Left ventricle myocardium superior (tissue), 1 donor: ENCODE data around the gene MAP3K5. TPM values are rescaled to one million over a fixed set of nuclear protein-coding genes. Genes with fewer than 3 reads are reported as not detected.
"Not testable (repeated sequence)": the region's sequence is repeated elsewhere in the genome, so short reads cannot be mapped to it uniquely, and the experiment has no call there.

Experiments
- ATAC-seq: fragments of 200-7000 bp; cut with Tn5 transposase; one replicate; pipeline ENCODE4 v1.9.1; 2020; ENCODE audit warnings: mild to moderate bottlenecking, moderate library complexity
- DNase-seq: peaks from one replicate; pipeline ENCODE4 v3.0.0-alpha.2; 2020
- intact Hi-C: fragments of 100-400 bp; cut with micrococcal nuclease; formaldehyde crosslinking; loops from one replicate; pipeline ENCODE4 v1.11.0; 2022
- total RNA-seq: library from RNA; stranded (reverse); fragmentation: NEBNext Ultra II Directional; extraction: Animal tissue kit (Norgen Biotek cat#: 25700); gene quantifications from one replicate; pipeline ENCODE4 v1.2.1, GENCODE V29; 2021
- donor health status: DM: no; HTN: yes; CAD: no; lungs with severe emphysema.

The MAP3K5 gene
- total RNA-seq, 1 donor from 2014 or later = 38.5 TPM

- no peak for ATAC-seq
- no peak for DNase-seq
- intact Hi-C loops = no loop called here
Observed at GRCh38 chr6:136709429-136709828, 82.8 kb downstream of the MAP3K5 start.

DNA sequence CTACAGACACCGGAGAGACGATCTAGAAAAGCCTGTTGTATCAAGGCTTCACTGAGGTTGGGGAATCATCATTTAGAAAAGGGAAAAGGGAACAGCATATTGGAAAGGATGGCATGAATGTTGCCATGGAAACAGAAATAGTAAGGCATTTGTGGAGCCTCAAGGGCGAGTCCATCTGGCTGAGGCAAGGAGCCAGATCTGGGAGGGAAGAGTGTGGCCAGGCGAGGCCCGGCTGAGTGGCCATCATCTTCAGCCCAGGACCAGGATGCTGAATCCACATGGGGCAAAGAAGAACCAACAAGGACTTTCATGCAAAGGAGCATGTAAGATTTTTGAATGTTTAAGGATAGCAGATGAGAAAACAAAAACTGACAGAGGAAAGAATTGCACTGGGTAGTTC lies 85.8 kb downstream of the MAP3K5 start:
- ATAC-seq = no peak
- DNase-seq = no peak
- intact Hi-C loops = no loop called here

DNA sequence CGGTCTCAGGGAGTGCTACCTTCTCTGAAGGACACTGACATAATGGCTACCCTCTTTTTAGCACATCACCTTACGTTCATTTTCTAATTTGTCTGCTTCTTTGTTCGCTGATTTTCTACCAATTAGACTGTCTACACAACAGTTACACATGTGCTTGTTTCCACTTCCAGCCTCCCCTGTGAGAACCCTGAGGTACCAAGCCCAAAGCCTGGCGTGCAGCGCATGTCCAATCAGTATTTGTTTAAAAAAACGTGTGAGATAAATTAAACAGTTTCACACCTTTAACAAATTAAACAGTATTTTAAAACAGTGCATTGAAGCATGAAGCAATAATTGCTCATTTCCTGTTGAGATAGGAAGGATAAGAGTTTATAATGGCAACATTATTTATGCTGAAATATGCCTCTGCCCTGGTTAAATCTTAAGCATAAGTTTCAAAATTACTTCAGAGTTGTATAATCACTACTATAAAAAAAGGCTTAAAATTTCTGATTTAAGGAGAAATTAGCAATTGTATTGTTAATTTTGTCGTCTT lies 88.9 kb downstream of the MAP3K5 start:
- intact Hi-C loops = no loop called here
- ATAC-seq (no peak), DNase-seq (no peak)

DNA sequence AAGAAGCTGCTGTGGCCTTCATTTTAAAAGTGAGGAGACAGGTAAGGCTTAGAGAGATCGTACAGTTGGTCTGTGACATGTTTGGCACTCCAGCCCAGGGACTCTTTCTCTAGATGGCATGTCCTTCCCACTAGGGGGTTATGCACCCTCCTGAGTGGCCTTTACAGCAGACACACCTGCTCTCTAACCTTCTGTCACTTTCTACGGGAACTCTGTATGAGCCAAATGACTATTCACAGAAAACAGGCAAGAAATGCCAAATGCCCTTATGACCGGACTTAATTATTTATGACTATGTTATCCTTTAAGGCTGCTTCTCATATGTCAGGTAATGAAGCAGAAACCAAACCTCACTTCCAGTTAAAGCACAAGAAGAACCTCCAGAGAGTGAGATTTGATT lies 91.2 kb downstream of the MAP3K5 start:
- ATAC-seq = peak; percentile 45
- DNase-seq = no peak
- intact Hi-C loops = no loop called here

DNA sequence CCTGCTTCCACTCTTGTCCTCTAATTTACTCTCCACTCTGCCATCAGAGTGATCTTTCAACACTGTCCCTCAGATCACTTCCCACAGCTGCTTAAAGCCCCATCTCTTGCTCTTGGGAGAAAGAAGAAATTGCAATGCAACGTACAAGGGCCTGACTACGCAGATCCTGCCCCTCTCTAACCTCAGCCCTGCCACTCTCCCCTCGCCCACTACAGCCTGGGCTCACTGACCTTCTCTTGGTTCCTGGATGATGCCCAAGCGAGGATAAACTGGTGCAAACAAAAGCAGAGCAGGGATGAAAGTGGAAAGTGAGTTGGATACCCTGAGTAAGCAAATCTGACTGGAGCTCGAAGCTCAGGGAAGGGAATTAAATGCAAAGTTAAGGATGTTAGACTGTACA lies 92.9 kb downstream of the MAP3K5 start:
- DNase-seq (no peak), ATAC-seq (no peak)
- intact Hi-C loops = no loop called here

DNA sequence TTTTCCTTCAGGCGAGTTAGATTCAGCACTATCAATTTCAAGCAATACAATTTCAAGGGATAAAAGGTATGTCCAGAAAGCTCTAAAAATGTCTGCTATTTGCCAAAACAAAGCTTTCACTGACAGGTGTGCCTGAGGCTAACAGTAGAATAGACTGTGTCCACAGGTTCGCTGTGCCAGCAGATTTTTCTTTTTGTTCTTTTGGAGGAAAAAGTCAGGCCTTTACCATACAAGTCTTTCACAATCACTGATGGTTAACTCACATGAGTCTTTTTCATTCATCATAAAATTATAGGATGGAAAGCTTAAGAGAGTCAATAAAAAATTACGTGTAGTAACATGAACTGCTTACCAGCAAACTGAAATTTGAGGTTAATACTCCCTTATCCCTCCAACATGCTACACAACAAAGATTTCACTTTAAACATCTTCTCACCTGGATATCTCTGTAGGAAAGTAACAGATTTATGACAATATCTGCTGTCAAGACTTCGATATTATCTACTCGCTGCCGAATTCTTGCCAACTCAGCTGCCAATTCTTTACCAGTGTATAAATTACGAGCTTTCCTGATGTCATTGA lies 95.4 kb downstream of the MAP3K5 start:
- DNase-seq (no peak), ATAC-seq (no peak)
- intact Hi-C loops = no loop called here

GRCh38 chr6:136696238-136696637 lies 96.0 kb downstream of the MAP3K5 start:
- no peak for DNase-seq
- intact Hi-C loops = no loop called here
- ATAC-seq = peak; percentile 30

DNA sequence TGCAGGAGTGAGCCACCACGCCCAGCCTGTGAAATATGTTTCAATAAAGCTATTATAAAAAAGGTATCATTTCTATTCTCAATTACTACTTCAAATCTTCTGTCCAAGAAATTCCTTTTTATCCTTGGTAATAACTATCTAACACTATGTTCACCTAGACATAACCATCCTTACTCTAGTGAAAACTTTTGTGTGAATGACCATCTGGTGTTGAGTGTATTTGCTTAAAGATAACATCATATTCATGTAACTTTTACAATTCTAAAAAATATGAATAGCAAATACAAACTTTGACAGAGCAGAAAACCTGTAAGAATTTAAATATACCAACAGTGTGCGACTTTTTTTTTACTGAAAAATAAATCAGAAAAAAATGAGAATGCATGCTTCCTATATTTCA lies 96.9 kb downstream of the MAP3K5 start:
- ATAC-seq (no peak), DNase-seq (no peak)
- intact Hi-C loops = no loop called here

GRCh38 chr6:136693090-136693489 lies 99.2 kb downstream of the MAP3K5 start:
- no peak for DNase-seq
- intact Hi-C loops = no loop called here
- ATAC-seq = no peak

DNA sequence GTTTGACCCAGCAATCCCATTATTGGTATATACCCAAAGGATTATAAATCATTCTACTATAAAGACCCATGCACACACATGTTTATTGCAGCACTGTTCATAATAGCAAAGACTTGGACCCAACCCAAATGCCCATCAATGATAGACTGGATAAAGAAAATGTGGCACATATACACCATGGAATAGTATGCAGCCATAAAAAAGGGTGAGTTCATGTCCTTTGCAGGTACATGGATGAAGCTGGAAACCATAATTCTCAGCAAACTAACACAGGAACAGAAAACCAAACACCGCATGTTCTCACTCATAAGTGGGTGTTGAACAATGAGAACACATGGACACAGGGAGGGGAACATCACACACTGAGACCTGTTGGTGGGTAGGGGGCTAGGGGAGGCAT lies 104.4 kb downstream of the MAP3K5 start:
- DNase-seq, intact Hi-C loops, ATAC-seq: not testable (repeated sequence)

GRCh38 chr6:136685540-136686108 lies 106.7 kb downstream of the MAP3K5 start:
- DNase-seq (no peak), ATAC-seq (no peak)
- intact Hi-C loops = no loop called here

GRCh38 chr6:136684466-136684865 lies 107.8 kb downstream of the MAP3K5 start:
- DNase-seq (no peak), ATAC-seq (peak; percentile 86)
- intact Hi-C loops = no loop called here

- DNase-seq (no peak), ATAC-seq (peak; percentile 55)
- intact Hi-C loops = no loop called here
Observed at GRCh38 chr6:136683209-136683941, 108.9 kb downstream of the MAP3K5 start.

- DNase-seq = no peak
- intact Hi-C loops = no loop called here
- no peak for ATAC-seq
Observed at GRCh38 chr6:136682292-136682691, 110.0 kb downstream of the MAP3K5 start.

DNA sequence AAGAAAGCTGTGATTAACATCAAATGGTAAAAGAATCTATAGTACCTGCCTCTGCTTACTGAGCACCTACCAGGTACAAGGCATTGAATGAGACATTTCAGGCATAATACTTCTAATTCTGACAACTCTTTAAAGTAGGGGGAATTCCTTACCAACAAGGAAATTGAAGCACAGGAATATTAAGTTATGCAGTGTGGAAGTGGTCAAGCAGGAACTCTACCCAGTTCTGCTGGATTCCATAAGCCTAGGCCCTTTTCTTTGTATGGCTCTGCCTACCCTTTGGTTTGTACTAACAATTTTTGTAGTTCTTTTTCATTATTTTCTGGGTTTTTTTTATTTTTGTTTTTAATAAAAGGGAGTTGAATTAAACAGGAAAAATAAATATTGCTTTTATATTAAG lies 114.5 kb downstream of the MAP3K5 start:
- DNase-seq (no peak), ATAC-seq (no peak)
- intact Hi-C loops = no loop called here

DNA sequence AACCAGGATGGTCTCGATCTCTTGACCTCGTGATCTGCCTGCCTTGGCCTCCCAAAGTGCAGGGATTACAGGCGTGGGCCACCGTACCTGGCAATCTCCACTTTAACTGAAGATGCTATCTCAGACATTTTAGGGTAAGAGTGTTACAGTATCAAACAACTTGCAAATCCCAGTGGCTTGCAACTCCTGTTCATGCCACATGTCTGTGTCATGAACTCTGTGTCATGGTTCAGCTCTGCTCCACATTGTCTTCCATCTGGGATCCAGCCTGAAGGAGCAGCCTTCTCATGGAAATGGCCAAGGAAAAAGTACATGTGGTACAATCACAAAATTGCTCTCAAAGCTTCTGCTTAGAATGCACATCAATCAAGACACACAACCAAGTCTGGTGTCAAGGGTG lies 114.9 kb downstream of the MAP3K5 start:
- intact Hi-C loops = no loop called here
- ATAC-seq = no peak
- no peak for DNase-seq

DNA sequence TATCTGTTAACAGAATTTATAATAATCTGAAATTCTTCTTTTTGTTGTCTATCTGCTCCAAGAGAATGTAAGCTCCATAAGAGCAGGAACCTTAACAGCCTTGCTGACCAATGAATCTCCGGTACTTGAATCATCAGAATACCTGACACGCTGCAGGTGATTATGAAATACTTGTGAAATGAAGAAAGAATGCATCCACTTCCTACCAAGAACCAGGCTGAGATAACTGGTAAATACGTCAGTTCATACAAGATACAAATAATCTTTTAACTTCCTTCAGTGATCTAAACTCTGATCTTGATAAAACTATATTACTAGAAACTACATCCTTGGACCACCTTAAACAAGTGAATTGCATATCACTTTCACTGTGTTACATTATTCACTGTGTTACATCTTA lies 116.2 kb downstream of the MAP3K5 start:
- intact Hi-C loops = no loop called here
- DNase-seq (no peak), ATAC-seq (no peak)

DNA sequence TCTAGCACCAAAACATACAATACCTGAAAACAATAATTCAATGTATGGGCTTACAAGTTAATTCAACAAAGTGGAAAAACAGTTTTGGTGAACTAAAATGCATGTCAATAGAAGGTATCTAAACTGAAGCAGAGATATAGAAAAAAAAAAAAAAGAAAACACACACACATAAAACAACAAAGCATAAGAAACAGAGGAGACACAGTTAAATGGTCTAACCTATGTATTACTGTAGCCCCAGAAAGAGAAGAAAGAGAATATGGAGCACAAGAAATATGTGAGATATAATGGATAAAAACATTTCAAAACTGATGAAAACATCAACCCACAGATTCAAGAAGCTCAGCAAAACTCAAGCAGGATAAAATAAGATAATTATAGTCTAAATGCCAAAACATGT lies 118.7 kb downstream of the MAP3K5 start:
- ATAC-seq = no peak
- no peak for DNase-seq
- intact Hi-C loops = no loop called here

GRCh38 chr6:136672144-136672543 lies 120.1 kb downstream of the MAP3K5 start:
- DNase-seq (no peak), ATAC-seq (no peak)
- intact Hi-C loops = no loop called here

GRCh38 chr6:136669299-136669699 lies 123.0 kb downstream of the MAP3K5 start:
- no peak for ATAC-seq
- DNase-seq = no peak
- intact Hi-C loops = no loop called here

GRCh38 chr6:136668571-136668970 lies 123.7 kb downstream of the MAP3K5 start:
- DNase-seq = no peak
- intact Hi-C loops = no loop called here

More at GRCh38 chr6:136668571-136668970, 123.7 kb downstream of the MAP3K5 start:
- ATAC-seq = no peak
